ENCODE results near the gene SIDT2. TPM values are rescaled to one million over a fixed set of nuclear protein-coding genes. Genes with fewer than 3 reads are reported as not detected.
"Not testable (repeated sequence)": the region's sequence is repeated elsewhere in the genome, so short reads cannot be mapped to it uniquely, and the experiment has no call there.

SIDT2 gene
- total and polyA plus RNA-seq, 8 donors, result 47.4 to 153 (median 82.5) TPM

DNA sequence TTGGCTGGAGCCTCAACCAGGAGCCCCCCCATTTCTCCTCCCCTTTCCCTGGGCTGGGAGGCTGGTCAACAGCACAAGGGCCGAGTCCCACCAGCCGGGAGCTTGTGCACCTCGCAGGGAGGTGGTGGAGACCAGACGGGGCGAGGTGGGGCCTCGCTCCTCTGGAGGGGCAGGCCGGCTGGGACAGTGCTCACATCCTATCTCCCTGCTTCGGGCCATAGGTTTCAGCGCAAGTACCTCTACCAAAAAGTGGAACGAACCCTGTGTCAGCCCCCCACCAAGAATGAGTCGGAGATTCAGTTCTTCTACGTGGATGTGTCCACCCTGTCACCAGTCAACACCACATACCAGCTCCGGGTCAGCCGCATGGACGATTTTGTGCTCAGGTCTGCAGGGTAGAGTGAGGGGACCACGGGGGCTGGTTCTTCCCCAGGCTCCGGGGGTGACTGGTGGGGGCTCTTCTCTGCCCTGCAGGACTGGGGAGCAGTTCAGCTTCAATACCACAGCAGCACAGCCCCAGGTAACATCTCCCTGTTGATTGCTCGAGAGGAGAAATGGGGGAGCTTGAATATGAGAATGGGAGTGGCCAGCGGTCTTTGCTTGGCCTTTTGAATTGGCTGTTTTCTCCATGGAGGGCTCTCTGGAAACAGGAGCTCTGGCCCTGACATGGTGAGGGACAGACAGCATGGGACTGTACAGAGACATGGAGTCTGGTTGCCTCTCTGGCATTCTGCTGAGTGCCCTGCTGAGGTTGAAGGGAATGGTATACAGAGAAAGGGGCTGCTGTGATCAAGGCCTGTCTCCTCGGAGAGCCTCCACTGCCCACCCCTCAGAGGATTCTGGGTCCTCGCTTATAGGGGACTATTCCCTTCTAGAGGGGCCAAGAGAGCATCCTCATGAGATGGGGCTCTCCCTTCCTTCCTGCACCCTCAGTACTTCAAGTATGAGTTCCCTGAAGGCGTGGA, 3.3 kb downstream of the SIDT2 start:
- Histone ChIP-seq H3K4me3 (peak overlapping the region in 2 of 4 donors; percentile 4 to 82), H3K9me3 (no peaks in the 10 kb centered on the region), H3K36me3 (peaks cover 0 to 10% (median 4%) of the 10 kb centered on the region in 3 donors), H3K27ac (no peak overlapping the region), H3K4me1 (peaks cover 8 to 36% (median 20%) of the 10 kb centered on the region in 3 donors), H3K27me3 (no peaks in the 10 kb centered on the region)
- ATAC-seq, result no peak
- no peak for FAIRE-seq
- WGBS, 2 donors, result 53 to 70% methylated on average over 22 of the region's 22 CpGs
- TF ChIP-seq, protein P1, sequence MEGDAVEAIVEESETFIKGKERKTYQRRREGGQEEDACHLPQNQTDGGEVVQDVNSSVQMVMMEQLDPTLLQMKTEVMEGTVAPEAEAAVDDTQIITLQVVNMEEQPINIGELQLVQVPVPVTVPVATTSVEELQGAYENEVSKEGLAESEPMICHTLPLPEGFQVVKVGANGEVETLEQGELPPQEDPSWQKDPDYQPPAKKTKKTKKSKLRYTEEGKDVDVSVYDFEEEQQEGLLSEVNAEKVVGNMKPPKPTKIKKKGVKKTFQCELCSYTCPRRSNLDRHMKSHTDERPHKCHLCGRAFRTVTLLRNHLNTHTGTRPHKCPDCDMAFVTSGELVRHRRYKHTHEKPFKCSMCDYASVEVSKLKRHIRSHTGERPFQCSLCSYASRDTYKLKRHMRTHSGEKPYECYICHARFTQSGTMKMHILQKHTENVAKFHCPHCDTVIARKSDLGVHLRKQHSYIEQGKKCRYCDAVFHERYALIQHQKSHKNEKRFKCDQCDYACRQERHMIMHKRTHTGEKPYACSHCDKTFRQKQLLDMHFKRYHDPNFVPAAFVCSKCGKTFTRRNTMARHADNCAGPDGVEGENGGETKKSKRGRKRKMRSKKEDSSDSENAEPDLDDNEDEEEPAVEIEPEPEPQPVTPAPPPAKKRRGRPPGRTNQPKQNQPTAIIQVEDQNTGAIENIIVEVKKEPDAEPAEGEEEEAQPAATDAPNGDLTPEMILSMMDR (IDR thresholded peaks at IDR 0.05), result no peak
- intact Hi-C loops (cut with DNase I), result loop anchor here in 1 of 3 donors (5.0 kb wide), 1 partner anchor 40 kb away; no protein-coding TSS in a partner anchor
- DNase-seq, result peak in 1 of 6 donors; percentile 18

- intact Hi-C loops (cut with DNase I), result loop anchor here in 1 of 3 donors (5.0 kb wide), 1 partner anchor 40 kb away; no protein-coding TSS in a partner anchor
- peaks cover 0 to 12% (median 4%) of the 10 kb centered on the region in 3 donors for H3K36me3 ChIP-seq
- peaks cover 8 to 34% (median 20%) of the 10 kb centered on the region in 3 donors for H3K4me1 ChIP-seq
- TF ChIP-seq, protein P1 (IDR thresholded peaks at IDR 0.05), result no peak
- no peak overlapping the region for H3K4me3 ChIP-seq
- peak overlapping the region in 1 of 4 donors; percentile 5 for H3K27ac ChIP-seq
- ATAC-seq (no peak), FAIRE-seq (no peak), DNase-seq (peak in 1 of 6 donors; percentile 13)
- H3K9me3 ChIP-seq, result no peaks in the 10 kb centered on the region
- no peaks in the 10 kb centered on the region for H3K27me3 ChIP-seq
- WGBS, 2 donors, result 69 to 76% methylated on average over 10 of the region's 10 CpGs
Measured at GRCh38 chr11:117182551-117182935, 4.0 kb downstream of the SIDT2 start.

DNA sequence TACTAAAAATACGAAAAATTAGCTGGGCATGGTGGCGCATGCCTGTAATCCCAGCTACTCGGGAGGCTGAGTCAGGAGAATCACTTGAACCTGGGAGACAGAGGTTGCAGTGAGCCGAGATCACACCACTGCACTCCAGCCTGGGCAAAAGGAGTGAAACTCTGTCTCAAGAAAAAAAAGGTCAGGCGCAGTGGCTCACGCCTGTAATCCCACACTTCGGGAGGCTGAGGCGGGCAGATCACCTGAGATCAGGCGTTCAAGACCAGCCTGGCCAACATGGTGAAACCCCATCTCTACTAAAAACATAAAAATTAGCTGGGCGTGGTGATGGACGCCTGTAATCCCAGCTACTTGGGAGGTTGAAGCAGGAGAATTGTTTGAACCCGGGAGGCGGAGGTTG, 4.6 kb downstream of the SIDT2 start:
- Histone ChIP-seq H3K36me3 (peaks cover 0 to 18% (median 6%) of the 10 kb centered on the region in 3 donors), H3K4me1 (peaks cover 8 to 33% (median 20%) of the 10 kb centered on the region in 3 donors), H3K27ac (peak overlapping the region in 1 of 4 donors; percentile 5)
- not testable (repeated sequence) for DNase-seq, H3K4me3 ChIP-seq, H3K27me3 ChIP-seq, H3K9me3 ChIP-seq, ATAC-seq, FAIRE-seq
- intact Hi-C loops (cut with DNase I), result loop anchor here in 1 of 3 donors (5.0 kb wide), 1 partner anchor 39 kb away; no protein-coding TSS in a partner anchor
- 84 to 92% methylated on average over 13 of the region's 13 CpGs for WGBS, 2 donors

DNA sequence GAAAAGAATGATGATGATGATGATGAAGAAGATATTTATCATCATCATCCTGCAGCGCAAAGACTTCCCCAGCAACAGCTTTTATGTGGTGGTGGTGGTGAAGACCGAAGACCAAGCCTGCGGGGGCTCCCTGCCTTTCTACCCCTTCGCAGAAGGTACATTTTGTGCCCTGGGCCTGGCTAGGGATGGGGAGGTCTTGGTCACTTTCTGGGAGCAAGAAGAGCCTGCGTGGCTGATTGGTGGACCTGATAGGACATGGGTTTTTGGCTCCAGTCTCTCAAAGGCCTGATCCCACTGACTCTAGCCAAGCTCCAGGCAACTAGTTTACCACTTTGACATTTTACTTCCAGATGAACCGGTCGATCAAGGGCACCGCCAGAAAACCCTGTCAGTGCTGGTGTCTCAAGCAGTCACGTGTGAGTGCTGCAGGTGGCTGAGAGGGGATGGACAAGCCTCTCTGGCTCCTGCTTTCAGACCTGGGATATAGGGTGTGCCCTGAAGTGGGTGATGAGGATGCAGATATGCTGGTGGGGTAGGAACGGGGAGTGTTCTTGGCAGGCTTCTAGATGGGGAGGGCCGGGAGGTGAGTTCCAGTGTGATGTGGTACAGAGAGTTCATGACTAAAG, 5.3 kb downstream of the SIDT2 start:
- H3K27ac ChIP-seq, result peak overlapping the region in 1 of 4 donors; percentile 61
- peak in 3 of 6 donors; percentile 37 to 56 (median 38) for DNase-seq
- FAIRE-seq, result no peak
- ATAC-seq, result peak; percentile 1 to 10 (median 3)
- H3K36me3 ChIP-seq, result peaks cover 0 to 25% (median 13%) of the 10 kb centered on the region in 3 donors
- no peak overlapping the region for H3K4me3 ChIP-seq
- WGBS, 2 donors, result 54 to 55% methylated on average over 11 of the region's 11 CpGs
- intact Hi-C loops (cut with DNase I), result loop anchor here in 1 of 3 donors (5.0 kb wide), 1 partner anchor 38 kb away; no protein-coding TSS in a partner anchor
- peaks cover 8 to 33% (median 20%) of the 10 kb centered on the region in 3 donors for H3K4me1 ChIP-seq
- H3K27me3 ChIP-seq, result no peaks in the 10 kb centered on the region
- no peaks in the 10 kb centered on the region for H3K9me3 ChIP-seq
- TF ChIP-seq, protein P1 (IDR thresholded peaks at IDR 0.05), result no peak
